A549 (cell line): Measurements from ENCODE around the gene MINDY4. TPM values are rescaled to one million over a fixed set of nuclear protein-coding genes. Genes with fewer than 3 reads are reported as not detected.

ENCODE experiments used
- ATAC-seq, 2 experiments: fragments of 200-7000 bp in 1 of 2; fragments of >200 bp in 1 of 2; cut with Nextera tagmentation in 1 of 2; cut with Tn5 transposase in 1 of 2; 3 replicates each; pipeline versions ENCODE4 v1.8.0 to v1.9.1; 2018 to 2020; ENCODE audit warnings: mild to moderate bottlenecking in 1 of 2, moderate library complexity in 1 of 2
- CTCF ChIA-PET: fragments of 300-600 bp; sonication (Branson Sonifier 250); formaldehyde crosslinking; extraction: SDS; loops from one replicate; lab custom pipeline; 2021; ENCODE audit warnings: antibody characterized with exemption, inconsistent platforms; lab: Yijun Ruan, JAX
- POLR2A ChIA-PET: fragments of 350-600 bp; formaldehyde crosslinking; extraction: SDS; loops from one replicate; lab custom pipeline; 2021; ENCODE audit warnings: antibody characterized with exemption, inconsistent platforms; lab: Yijun Ruan, JAX
- DNase-seq, 2 experiments: peaks; one replicate each; pipeline versions ENCODE4 v3.0.0 to v3.0.0-alpha.2; 2011 to 2016; ENCODE audit warnings: low read depth in 1 of 2, low spot score in 1 of 2
- FAIRE-seq: peaks from 2 replicates; lab custom pipeline; 2011; peaks lifted over from hg19 to GRCh38; lab: Jason Lieb, UNC
- H3K27ac ChIP-seq, 2 experiments: fragments of >200 bp; sonication (Bioruptor Twin); formaldehyde crosslinking; 3 replicates each; pipeline ENCODE4 v1.5.1; 2016 to 2017
- H3K4me1 ChIP-seq: fragments of >200 bp; sonication (Bioruptor Twin); formaldehyde crosslinking; 3 replicates; pipeline ENCODE4 v1.6.1; 2016
- H3K4me2 ChIP-seq: fragments of >200 bp; sonication (Bioruptor Twin); formaldehyde crosslinking; 3 replicates; pipeline ENCODE4 v1.6.1; 2016
- H3K4me3 ChIP-seq: fragments of >200 bp; sonication (Bioruptor Twin); formaldehyde crosslinking; 3 replicates; pipeline ENCODE4 v1.5.1; 2016
- H3K9me3 ChIP-seq: fragments of >200 bp; sonication (Bioruptor Twin); formaldehyde crosslinking; 3 replicates; pipeline ENCODE4 v1.6.1; 2016
- CBX2 ChIP-seq: fragments of 200-600 bp; sonication (generic); IDR thresholded peaks from 2 replicates; pipeline ENCODE4 v1.6.1; 2016; ENCODE audit warnings: low read depth, mild to moderate bottlenecking, borderline replicate concordance
- CBX8 ChIP-seq: fragments of 200-600 bp; sonication (generic); IDR thresholded peaks from 2 replicates; pipeline ENCODE4 v1.6.1; 2016
- CEBPB ChIP-seq, 2 experiments: fragments of >200 bp in 1 of 2; sonication (Bioruptor Twin) in 1 of 2; formaldehyde crosslinking in 1 of 2; IDR thresholded peaks; 2 replicates each; pipeline ENCODE4 v1.6.1; 2012 to 2016
- CHD2 ChIP-seq: fragments of 150-350 bp; IDR thresholded peaks from 2 replicates; pipeline ENCODE4 v1.6.1; 2014; ENCODE audit warnings: low read length; ENCODE audit not compliant: partially characterized antibody
- CHD4 ChIP-seq: fragments of 200-600 bp; sonication (generic); IDR thresholded peaks from 2 replicates; pipeline ENCODE4 v1.6.1; 2016; ENCODE audit warnings: antibody characterized with exemption, mild to moderate bottlenecking, borderline replicate concordance
- CTCF ChIP-seq: fragments of >200 bp; sonication (Bioruptor Twin); formaldehyde crosslinking; IDR thresholded peaks from 3 replicates; pipeline ENCODE4 v1.5.1; 2016
- EHMT2 ChIP-seq: fragments of 200-600 bp; sonication (generic); IDR thresholded peaks from 2 replicates; pipeline ENCODE4 v1.6.1; 2016; ENCODE audit warnings: antibody characterized with exemption, low read depth, mild to moderate bottlenecking, moderate library complexity
- ELK1 ChIP-seq: fragments of 150-350 bp; IDR thresholded peaks from 2 replicates; pipeline ENCODE4 v1.6.1; 2014; ENCODE audit warnings: low read depth, mild to moderate bottlenecking, low read length
- EP300 ChIP-seq, 2 experiments: fragments of >200 bp; sonication (Bioruptor Twin); formaldehyde crosslinking; IDR thresholded peaks; 2 replicates in 1 of 2; 3 replicates in 1 of 2; pipeline ENCODE4 v1.6.1; 2016 to 2017
- ESRRA ChIP-seq: fragments of 150-350 bp; IDR thresholded peaks from 2 replicates; pipeline ENCODE4 v1.6.1; 2014; ENCODE audit warnings: mild to moderate bottlenecking, low read length, borderline replicate concordance
- FOSB ChIP-seq: fragments of 250-450 bp; sonication (Bioruptor Pico); IDR thresholded peaks from 2 replicates; pipeline ENCODE4 v1.5.0; 2020; ENCODE audit warnings: mild to moderate bottlenecking, moderate library complexity
- GATA3 ChIP-seq: IDR thresholded peaks from 2 replicates; pipeline ENCODE4 v1.6.1; 2012; ENCODE audit warnings: borderline replicate concordance
- HOXB13 ChIP-seq: fragments of 250-450 bp; sonication (Bioruptor Pico); IDR thresholded peaks from 2 replicates; pipeline ENCODE4 v1.5.0; 2020; ENCODE audit warnings: low read depth, mild to moderate bottlenecking, moderate library complexity
- JUN ChIP-seq, 2 experiments: fragments of >200 bp; sonication (Bioruptor Twin); formaldehyde crosslinking; IDR thresholded peaks; 2 replicates in 1 of 2; 3 replicates in 1 of 2; pipeline ENCODE4 v1.6.1; 2016 to 2017
- KDM1A ChIP-seq: fragments of 200-600 bp; sonication (generic); IDR thresholded peaks from 2 replicates; pipeline ENCODE4 v1.6.1; 2016; ENCODE audit warnings: low read depth, mild to moderate bottlenecking
- MAFK ChIP-seq: fragments of 450-650 bp; IDR thresholded peaks from 2 replicates; pipeline ENCODE4 v1.6.1; 2014; ENCODE audit not compliant: partially characterized antibody
- MAX ChIP-seq: IDR thresholded peaks from 2 replicates; pipeline ENCODE4 v1.6.1; 2012
- NPAS2 ChIP-seq: fragments of 250-450 bp; sonication (Bioruptor Pico); IDR thresholded peaks from 2 replicates; pipeline ENCODE4 v1.8.0; 2022; ENCODE audit warnings: mild to moderate bottlenecking, moderate library complexity, borderline replicate concordance
- NR3C1 ChIP-seq: fragments of >200 bp; sonication (Bioruptor Twin); formaldehyde crosslinking; IDR thresholded peaks from 3 replicates; pipeline ENCODE4 v1.6.1; 2017
- PHF8 ChIP-seq: fragments of 200-600 bp; sonication (generic); IDR thresholded peaks from 2 replicates; pipeline ENCODE4 v1.6.1; 2016; ENCODE audit warnings: low read depth, mild to moderate bottlenecking, antibody characterized with exemption, moderate library complexity, borderline replicate concordance
- RARB ChIP-seq: fragments of 250-450 bp; sonication (Bioruptor Pico); IDR thresholded peaks from 2 replicates; pipeline ENCODE4 v1.8.0; 2021; ENCODE audit warnings: mild to moderate bottlenecking, moderate library complexity
- RFX5 ChIP-seq: fragments of 450-650 bp; IDR thresholded peaks from 2 replicates; pipeline ENCODE4 v1.7.1; 2014; ENCODE audit warnings: antibody characterized with exemption, mild to moderate bottlenecking, moderate library complexity
- USF2 ChIP-seq: fragments of 450-650 bp; IDR thresholded peaks from 2 replicates; pipeline ENCODE4 v1.6.1; 2014; ENCODE audit warnings: antibody characterized with exemption
- ZFP36 ChIP-seq: fragments of 450-650 bp; IDR thresholded peaks from 2 replicates; pipeline ENCODE4 v1.6.1; 2014; ENCODE audit warnings: borderline replicate concordance; ENCODE audit not compliant: partially characterized antibody
- ZSCAN20 ChIP-seq: fragments of 250-450 bp; sonication (Bioruptor Pico); IDR thresholded peaks from 2 replicates; pipeline ENCODE4 v1.8.0; 2022; ENCODE audit warnings: mild to moderate bottlenecking, moderate library complexity
- WGBS: methylation state at CpG from one replicate; pipeline ENCODE4 v1.1.6; 2017; ENCODE audit errors: missing lambda C conversion rate; 5-methylcytosine and 5-hydroxymethylcytosine counted together
- polyA plus RNA-seq, 4 experiments: library from polyadenylated mRNA; depleted of rRNA in 3 of 4; stranded (reverse); fragments of >200 nt; fragmentation: RNase III in 1 of 4; extraction: RNeasy Plus Mini Kit Qiagen cat#74134 plus additional on column Dnase treatment in 1 of 4; gene quantifications; 2 replicates in 3 of 4; 3 replicates in 1 of 4; pipeline ENCODE4 v1.2.3, GENCODE V29; 2011 to 2017

Gene MINDY4
- polyA plus RNA-seq, 2 of the 4 experiments (the other 2 are of a cell fraction) = 1.8 to 3.6 TPM

- DNase-seq (no peak), FAIRE-seq (no peak), ATAC-seq (no peak)
- 87% methylated on average over 5 of the region's 5 CpGs for WGBS
- no peak for TF ChIP-seq ELK1
- no peak for TF ChIP-seq CHD4
- TF ChIP-seq RARB (CRISPR knock-in tag) = no peak
- TF ChIP-seq EP300 (IDR thresholded peaks at IDR 0.05) = no peak
- TF ChIP-seq NR3C1 = no peak
- no peak for TF ChIP-seq EHMT2
- no peak for TF ChIP-seq USF2
- no peak for TF ChIP-seq HOXB13 (CRISPR knock-in tag)
- no peak for TF ChIP-seq PHF8
- no peak for TF ChIP-seq FOSB (CRISPR knock-in tag)
- CTCF ChIA-PET = interaction anchor here (1.6 kb wide), 1 partner anchor 100 kb away, joined by 5 read pairs; no protein-coding TSS in a partner anchor
- POLR2A ChIA-PET = no interaction called here
- no peak overlapping the region for H3K4me2 ChIP-seq
- no peaks in the 10 kb centered on the region for H3K4me1 ChIP-seq
- H3K9me3 ChIP-seq = peaks cover 10% of the 10 kb centered on the region
- no peak overlapping the region for H3K4me3 ChIP-seq
- H3K27ac ChIP-seq = no peak overlapping the region
Observed at GRCh38 chr7:30838008-30838407, 66.8 kb downstream of the MINDY4 start.

GRCh38 chr7:30840141-30841024, 69.2 kb downstream of the MINDY4 start:
- no peak for DNase-seq
- Histone ChIP-seq H3K27ac (no peak overlapping the region), H3K4me3 (no peak overlapping the region)
- POLR2A ChIA-PET = no interaction called here
- no peak for TF ChIP-seq CBX2
- no peak for TF ChIP-seq MAFK
- TF ChIP-seq RFX5 = no peak
- no peak for TF ChIP-seq PHF8
- no peak for TF ChIP-seq CBX8
- TF ChIP-seq JUN (IDR thresholded peaks at IDR 0.05) = no peak
- no peak for TF ChIP-seq GATA3
- no peak for TF ChIP-seq MAX
- TF ChIP-seq CTCF = no peak
- no peak for TF ChIP-seq ELK1
- no peak for TF ChIP-seq CHD2
- no peak for TF ChIP-seq CEBPB (IDR thresholded peaks at IDR 0.05)
- no peak for TF ChIP-seq ZFP36
- no peak for TF ChIP-seq ESRRA
- TF ChIP-seq ZSCAN20 (CRISPR knock-in tag) = no peak
- no peak for TF ChIP-seq NPAS2 (CRISPR knock-in tag)
- no peak for TF ChIP-seq KDM1A
- TF ChIP-seq FOSB (CRISPR knock-in tag) = no peak
- TF ChIP-seq, all 56 proteins: peak for 0
- no peak overlapping the region for H3K4me2 ChIP-seq
- no peak for FAIRE-seq
- CTCF ChIA-PET = interaction anchor here (1.1 to 1.2 kb wide), 2 partner anchors 13 to 20 kb away, joined by 3 read pairs; no protein-coding TSS in a partner anchor
- no peak for ATAC-seq
- H3K4me1 ChIP-seq = no peaks in the 10 kb centered on the region; the same call in 2 of the 3 replicates
- H3K9me3 ChIP-seq = no peaks in the 10 kb centered on the region
- WGBS = 91% methylated on average over 5 of the region's 6 CpGs
